Body of pancreas (tissue), 4 donors: ENCODE results near the gene NKD1.

Experiments used
- CTCF ChIP-seq, 7 experiments: fragments of 450-650 bp in 4 of 7; fragments of 200-600 bp in 3 of 7; sonication (generic) in 3 of 7; IDR thresholded peaks; one replicate each; pipeline ENCODE4 v1.5.1; 2016 to 2019; ENCODE audit warnings: antibody characterized with exemption in 7 of 7
- POLR2A ChIP-seq, 3 donors: fragments of 450-650 bp; IDR thresholded peaks; one replicate each; pipeline ENCODE4 v1.6.1; 2016; ENCODE audit warnings: antibody characterized with exemption in 3 of 3, mild to moderate bottlenecking in 2 of 3

DNA sequence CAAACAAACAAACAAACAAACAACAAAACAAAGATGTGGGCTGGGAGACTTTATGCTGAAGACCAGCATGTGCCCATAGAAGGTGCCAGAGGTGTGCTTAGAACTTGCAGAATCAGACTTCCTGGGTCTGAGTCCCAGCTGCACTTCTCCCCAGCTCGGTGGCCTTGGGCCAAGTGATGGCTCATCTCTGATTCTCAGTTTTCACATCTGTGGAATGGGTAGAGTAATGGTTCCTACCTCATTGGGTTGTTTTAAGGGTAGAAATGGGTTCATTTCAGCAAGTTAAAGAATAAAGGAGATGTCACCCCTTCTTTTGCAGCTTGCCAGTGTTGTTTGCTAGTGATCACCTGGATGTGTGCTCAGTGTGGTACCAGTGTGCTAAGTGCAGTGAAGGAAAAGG, 10.7 kb downstream of the NKD1 start:
- no peak for TF ChIP-seq CTCF (IDR thresholded peaks at IDR 0.05)
- no peak for TF ChIP-seq POLR2A (IDR thresholded peaks at IDR 0.05)
